22Rv1 (cell line): Measurements from ENCODE around the gene C1QTNF9.

Source experiments
- H3K27ac ChIP-seq: fragments of 450-650 bp; 2 replicates; pipeline ENCODE4 v1.5.1; 2017
- ZFX ChIP-seq: fragments of 450-650 bp; IDR thresholded peaks from 2 replicates; pipeline ENCODE4 v1.6.1; 2017; ENCODE audit warnings: antibody characterized with exemption, borderline replicate concordance
- TF ChIP-seq, protein P1 (sequence below): fragments of 450-650 bp; IDR thresholded peaks from 2 replicates; pipeline ENCODE4 v1.5.1; 2017; ENCODE audit warnings: mild to moderate bottlenecking

C1QTNF9 gene

DNA sequence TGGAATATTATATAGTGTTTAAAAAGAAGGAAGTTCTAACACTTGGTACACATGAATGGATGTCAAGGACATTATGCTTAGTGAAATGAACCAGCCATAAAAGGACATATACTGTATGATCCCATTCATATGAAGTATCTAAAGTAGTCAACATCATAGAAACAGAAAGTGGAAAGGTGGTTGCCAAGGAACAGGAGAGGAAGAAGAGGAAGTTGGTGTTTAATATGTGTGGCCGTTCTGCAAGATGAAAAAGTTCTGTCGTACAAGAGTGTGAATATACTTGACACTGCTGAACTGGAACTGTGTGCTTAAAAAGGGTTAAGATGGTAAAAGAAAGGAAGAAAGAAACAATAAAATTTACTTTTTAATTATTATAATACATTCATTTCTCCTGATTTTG is 33.1 kb upstream of the C1QTNF9 start:
- H3K27ac ChIP-seq: no peak overlapping the region
- no peak for TF ChIP-seq ZFX
- TF ChIP-seq, protein P1, sequence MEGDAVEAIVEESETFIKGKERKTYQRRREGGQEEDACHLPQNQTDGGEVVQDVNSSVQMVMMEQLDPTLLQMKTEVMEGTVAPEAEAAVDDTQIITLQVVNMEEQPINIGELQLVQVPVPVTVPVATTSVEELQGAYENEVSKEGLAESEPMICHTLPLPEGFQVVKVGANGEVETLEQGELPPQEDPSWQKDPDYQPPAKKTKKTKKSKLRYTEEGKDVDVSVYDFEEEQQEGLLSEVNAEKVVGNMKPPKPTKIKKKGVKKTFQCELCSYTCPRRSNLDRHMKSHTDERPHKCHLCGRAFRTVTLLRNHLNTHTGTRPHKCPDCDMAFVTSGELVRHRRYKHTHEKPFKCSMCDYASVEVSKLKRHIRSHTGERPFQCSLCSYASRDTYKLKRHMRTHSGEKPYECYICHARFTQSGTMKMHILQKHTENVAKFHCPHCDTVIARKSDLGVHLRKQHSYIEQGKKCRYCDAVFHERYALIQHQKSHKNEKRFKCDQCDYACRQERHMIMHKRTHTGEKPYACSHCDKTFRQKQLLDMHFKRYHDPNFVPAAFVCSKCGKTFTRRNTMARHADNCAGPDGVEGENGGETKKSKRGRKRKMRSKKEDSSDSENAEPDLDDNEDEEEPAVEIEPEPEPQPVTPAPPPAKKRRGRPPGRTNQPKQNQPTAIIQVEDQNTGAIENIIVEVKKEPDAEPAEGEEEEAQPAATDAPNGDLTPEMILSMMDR: no peak

DNA sequence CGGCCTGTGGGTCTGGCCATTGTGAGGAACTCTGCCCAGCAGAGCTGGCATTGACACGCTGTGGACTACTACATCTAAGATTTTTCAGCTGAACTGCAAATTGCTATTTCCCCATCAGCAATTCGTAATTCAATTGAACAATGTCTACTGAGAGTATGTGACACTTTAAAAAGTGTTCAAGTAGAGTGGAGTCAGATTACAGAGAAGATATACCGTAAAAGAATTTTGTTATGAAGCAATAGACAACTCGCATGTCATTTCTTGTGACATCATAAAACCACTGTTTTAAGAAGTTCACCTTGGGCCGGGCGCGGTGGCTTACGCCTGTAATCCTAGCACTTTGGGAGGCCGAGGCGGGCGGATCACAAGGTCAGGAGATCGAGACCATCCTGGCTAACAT is 32.5 kb upstream of the C1QTNF9 start:
- H3K27ac ChIP-seq: no peak overlapping the region
- TF ChIP-seq ZFX: no peak
- TF ChIP-seq, protein P1: no peak

DNA sequence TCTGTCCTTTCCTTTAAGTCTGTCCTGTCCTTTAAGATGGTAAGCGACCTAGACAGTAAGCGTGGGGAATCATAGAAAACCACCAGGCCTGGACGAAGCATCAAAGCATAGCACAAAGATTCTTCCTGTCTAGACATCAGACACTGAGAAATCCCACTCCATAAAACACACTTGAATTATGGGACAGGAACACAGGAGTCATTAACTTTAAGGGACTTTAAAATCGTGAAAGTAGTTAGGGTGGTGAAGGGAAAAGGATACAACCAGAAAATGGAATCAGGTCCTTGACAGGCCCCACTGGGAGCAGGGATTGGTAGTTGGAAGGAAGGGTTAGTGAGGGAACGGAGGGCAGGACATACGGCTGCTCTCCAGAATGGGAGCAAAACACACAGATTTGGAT is 31.6 kb upstream of the C1QTNF9 start:
- no peak for TF ChIP-seq ZFX
- TF ChIP-seq, protein P1: no peak
- H3K27ac ChIP-seq: no peak overlapping the region

DNA sequence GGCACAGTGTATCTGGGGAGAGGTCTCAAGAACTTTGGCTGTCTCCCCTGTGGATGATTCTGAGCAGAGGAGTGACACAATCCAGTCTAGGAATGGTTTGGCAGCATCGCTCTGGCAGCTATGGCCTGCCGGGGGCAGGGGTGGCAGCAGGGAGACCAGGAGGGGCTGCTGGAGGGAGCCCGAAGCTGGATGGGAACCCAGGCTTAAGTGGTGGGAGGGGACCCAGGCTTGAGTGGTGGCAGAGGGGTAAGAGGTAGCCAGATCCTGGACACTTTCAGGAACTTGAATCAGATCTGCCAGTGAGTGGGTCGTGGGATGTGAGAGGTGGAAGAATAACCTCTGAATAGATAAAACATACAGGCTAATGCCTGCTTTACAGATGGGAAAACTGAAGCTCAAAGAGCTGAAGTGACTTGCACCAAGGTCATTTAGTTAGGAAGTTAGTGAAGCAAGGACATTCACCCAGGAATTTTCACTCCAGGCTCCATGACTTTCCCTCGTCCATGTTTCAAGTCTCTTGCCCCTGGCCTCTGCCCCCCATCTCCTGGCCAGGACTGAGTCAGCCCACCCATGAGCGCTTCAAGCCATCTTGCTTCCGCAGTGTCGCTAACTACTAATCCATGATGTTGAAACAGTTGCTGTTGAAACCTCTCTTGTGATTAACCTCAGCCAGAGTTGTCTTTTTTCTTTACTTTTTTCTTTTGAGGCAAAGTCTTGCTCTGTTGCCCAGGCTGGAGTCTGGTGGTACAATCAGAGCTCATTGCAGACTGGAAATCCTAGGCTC is 29.9 kb upstream of the C1QTNF9 start:
- no peak overlapping the region for H3K27ac ChIP-seq
- TF ChIP-seq ZFX: no peak
- TF ChIP-seq, protein P1: no peak

DNA sequence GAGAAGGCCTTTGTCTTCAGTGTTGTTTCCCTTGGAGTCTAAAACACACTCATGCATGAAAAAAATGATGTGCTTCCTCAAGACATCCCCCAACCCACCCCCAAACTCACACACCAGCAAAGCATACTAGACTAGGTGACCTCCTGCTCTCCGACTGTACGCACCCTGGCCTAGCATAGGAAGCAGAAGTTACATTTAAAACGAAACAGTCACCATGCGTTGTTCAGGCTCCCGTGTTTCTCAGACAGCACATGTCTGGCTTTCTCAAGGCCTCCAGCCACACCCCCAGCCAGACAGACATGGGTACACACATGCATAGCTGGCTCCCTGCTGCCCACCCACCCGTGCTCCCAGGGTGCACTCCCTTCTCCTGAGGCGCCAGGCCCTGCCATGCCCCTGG is 28.7 kb upstream of the C1QTNF9 start:
- no peak for TF ChIP-seq ZFX
- TF ChIP-seq, protein P1: no peak
- H3K27ac ChIP-seq: no peak overlapping the region

DNA sequence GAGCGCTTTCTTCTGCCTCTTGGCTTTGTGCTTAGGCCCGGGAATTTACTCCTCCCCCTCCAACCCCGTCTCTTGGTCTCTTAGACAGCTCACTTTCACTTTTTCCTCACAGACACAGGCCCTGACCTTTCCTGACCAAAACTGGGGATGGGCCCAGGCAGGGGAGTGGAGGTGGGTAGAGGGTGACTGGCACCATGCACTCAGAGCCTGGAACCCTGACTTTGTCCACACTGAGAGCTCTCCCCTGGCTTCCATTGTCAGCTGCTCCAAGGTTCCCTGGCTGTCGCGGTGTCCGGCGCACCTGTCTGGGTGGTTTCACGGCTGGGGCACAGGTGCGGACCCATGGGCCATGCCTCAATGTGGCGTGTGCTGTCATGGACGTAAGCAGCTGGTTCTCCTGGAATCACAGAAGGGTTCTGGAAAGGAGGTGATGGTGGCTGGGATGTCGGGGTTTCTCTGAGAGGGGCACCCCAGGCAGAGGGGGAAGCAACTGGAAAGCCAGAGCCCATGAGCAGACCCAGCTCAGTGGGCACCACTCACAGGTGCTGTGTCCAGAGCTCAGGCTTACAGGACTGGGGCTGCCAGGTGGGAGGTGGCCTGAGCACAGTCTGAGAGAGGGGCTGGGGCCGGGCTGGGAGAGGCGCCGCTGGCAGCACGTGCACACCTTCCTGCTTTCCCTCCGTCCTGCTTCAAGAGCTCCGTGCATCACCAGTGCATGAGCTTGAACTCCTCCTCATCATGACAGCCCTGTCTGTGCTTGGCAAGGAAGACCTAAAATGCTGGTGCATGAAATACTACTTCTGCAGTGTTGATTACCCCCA is 28.0 kb upstream of the C1QTNF9 start:
- no peak overlapping the region for H3K27ac ChIP-seq
- TF ChIP-seq ZFX: no peak
- TF ChIP-seq, protein P1: no peak

DNA sequence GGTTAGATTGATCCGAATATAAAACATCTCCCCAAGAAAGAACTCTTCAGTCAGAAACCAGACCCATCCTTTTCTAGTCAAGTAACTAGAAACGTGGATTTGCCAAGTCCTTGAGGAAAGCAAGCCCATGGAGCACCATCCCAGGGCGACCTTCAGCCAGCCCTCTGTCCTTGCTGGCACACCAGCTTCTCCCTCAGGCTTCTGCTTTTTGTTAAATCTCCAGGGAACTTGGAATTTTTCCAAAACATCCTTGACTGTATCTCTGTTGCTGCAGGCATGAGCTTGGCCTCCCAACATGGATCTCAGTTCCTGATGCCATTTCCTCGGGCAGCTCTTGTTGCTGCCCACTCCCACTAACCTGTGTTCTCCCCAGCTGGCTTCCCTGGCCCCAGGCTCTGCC is 27.1 kb upstream of the C1QTNF9 start:
- TF ChIP-seq ZFX: no peak
- TF ChIP-seq, protein P1: no peak
- no peak overlapping the region for H3K27ac ChIP-seq
